Fibroblast of villous mesenchyme (primary cell): ENCODE results near the gene SLC1A1. TPM values are rescaled to one million over a fixed set of nuclear protein-coding genes. Genes with fewer than 3 reads are reported as not detected.
"Not testable (repeated sequence)": the region's sequence is repeated elsewhere in the genome, so short reads cannot be mapped to it uniquely, and the experiment has no call there.

Source experiments
- DNase-seq: peaks from one replicate; pipeline ENCODE4 v3.0.0-alpha.2; 2010; ENCODE audit warnings: low read depth
- H3K4me3 ChIP-seq: 2 replicates; pipeline ENCODE4 v1.5.1; 2011; ENCODE audit warnings: low read depth, mild to moderate bottlenecking, low read length
- total RNA-seq: library from RNA; depleted of rRNA; stranded (reverse); fragments of >200 nt; gene quantifications from 2 replicates; pipeline ENCODE4 v1.2.3, GENCODE V29; 2012
- TF ChIP-seq, protein P1 (sequence below): IDR thresholded peaks from 2 replicates; pipeline ENCODE4 v1.5.1; 2012; ENCODE audit warnings: low read depth, mild to moderate bottlenecking, low read length; ENCODE audit not compliant: insufficient read depth

The SLC1A1 gene
- total RNA-seq, 1 donor, result 34.1 TPM

DNA sequence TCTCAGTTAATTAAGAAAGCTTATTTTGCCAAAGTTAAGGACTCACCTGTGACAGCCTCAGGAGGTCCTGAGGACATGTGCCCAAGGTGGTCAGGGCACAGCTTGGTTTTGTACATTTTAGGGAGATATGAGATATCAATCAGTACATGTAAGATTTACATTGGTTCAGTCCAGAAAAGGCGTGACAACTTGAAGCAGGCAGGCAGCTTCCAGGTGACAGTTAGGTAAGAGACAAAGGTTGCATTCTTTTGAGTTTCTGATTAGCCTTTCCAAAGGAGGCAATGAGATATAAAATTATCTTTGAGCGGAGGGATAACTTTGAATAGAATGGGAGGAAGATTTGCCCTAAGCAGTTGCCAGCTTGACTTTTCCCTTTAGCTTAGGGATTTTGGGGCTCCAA, 47.8 kb downstream of the SLC1A1 start:
- DNase-seq, result no peak
- H3K4me3 ChIP-seq, result no peak overlapping the region
- TF ChIP-seq, protein P1, sequence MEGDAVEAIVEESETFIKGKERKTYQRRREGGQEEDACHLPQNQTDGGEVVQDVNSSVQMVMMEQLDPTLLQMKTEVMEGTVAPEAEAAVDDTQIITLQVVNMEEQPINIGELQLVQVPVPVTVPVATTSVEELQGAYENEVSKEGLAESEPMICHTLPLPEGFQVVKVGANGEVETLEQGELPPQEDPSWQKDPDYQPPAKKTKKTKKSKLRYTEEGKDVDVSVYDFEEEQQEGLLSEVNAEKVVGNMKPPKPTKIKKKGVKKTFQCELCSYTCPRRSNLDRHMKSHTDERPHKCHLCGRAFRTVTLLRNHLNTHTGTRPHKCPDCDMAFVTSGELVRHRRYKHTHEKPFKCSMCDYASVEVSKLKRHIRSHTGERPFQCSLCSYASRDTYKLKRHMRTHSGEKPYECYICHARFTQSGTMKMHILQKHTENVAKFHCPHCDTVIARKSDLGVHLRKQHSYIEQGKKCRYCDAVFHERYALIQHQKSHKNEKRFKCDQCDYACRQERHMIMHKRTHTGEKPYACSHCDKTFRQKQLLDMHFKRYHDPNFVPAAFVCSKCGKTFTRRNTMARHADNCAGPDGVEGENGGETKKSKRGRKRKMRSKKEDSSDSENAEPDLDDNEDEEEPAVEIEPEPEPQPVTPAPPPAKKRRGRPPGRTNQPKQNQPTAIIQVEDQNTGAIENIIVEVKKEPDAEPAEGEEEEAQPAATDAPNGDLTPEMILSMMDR, result no peak

DNA sequence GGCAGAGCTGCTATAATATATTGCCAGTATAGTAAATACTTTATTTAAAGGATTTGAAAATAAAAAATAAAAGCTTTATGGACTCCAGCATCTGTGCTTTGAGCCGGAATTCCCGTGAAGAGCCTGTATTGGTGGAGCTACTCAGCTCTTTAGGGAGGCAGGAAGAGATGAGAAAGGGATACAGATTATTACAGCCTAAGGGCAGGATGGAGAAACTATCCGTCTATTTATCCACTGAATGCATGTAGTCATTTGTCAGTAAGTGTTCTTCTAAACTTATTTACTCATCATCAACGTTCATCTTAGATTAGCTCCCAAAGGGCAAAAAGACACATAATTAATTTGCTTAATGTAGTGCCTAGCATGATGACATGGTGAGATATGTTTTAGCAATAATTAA, 48.4 kb downstream of the SLC1A1 start:
- TF ChIP-seq, protein P1, result no peak
- H3K4me3 ChIP-seq, result no peak overlapping the region
- DNase-seq, result no peak

DNA sequence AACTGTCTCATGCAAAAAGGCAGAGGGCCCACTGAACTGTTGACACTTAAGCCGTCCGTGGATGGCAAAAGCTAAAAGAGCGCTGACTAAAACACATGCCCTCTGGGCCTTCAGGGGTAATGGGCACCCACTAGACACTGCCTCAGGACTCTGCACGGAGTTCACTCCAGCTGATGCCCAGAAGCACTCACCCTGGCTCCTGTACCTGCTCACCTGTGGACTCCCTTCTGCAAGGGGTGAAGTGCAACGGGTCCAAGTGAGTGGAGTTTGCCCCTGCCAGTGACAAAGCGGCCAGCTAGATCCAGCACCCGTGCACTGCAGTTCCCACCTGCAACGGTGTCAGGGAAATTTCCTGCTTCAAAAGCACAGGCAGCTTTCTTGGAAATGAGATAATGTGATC, 50.2 kb downstream of the SLC1A1 start:
- TF ChIP-seq, protein P1, result no peak
- H3K4me3 ChIP-seq, result no peak overlapping the region
- no peak for DNase-seq

DNA sequence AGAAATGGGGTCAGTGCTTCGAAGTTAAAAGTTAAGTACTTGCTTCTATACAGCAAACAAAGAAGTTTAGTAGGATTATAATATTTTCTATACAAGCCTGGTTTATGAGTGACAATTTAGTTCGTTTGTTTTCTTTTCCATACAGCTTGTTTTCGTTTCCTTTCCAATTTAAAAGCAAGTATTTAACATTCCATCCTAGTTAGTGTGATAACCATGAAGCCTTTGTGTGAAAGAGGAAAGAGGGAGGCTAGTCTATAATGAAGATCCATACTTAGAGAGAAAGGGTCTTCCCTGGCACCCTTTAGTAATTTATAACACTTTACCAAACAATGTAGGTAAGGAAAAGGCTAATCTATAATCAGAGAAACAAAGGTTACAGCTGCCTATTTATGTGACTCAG, 51.0 kb downstream of the SLC1A1 start:
- no peak overlapping the region for H3K4me3 ChIP-seq
- DNase-seq, result no peak
- TF ChIP-seq, protein P1, result no peak

DNA sequence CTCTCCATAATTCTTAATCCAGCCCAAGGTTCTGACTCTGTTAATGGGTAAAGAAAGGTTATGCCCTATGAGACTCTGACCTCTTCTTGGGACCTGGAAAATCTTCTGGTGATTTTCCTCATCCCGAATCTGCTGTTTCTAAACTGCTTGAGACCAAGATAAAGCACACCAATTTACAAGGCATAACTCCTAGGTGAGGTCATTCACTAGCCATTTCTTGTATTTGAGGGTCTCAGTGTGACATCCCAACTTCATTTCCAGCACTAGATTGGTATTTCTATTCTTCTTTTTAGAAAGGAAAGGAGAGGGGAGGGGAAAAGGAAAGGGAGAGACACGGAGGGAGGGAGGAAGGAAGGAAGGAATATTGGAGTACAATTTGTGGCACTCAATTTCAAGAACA, 51.6 kb downstream of the SLC1A1 start:
- TF ChIP-seq, protein P1, result no peak
- no peak overlapping the region for H3K4me3 ChIP-seq
- DNase-seq, result no peak

DNA sequence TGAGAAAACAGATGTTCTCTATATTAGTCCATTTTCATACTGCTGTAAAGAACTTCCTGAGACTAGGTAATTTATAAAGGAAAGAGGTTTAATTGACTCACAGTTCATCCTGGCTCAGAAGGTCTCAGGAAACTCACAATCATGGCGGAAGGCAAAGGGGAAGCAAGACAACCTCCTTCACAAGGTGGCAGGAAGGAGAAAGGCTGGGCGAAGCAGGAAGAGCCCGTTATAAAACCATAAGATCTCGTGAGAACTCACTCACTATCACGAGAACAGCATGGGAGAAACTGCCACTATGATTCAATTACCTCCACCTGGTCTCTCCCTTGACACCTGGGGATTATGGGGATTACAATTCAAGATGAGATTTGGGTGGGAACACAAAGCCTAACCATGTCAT, 54.4 kb downstream of the SLC1A1 start:
- DNase-seq, H3K4me3 ChIP-seq: not testable (repeated sequence)

DNA sequence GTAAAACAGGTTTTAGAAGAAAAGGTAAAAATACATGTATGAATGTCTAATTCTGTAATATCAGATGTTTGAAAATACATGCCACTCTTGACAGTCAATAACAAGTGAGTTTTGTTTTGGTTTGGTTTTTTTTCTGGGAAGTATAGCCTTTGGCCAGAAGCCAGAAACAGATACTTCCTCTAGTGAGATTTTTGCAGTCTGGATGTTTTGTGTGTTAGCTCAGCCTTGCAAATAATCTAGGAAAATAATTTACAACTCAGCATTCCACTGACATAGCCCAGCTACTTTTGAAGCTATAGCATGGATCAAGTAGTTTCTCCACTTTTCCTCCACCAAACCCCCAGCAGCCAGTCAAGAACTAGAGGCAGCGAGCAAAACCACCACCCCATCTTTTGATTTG, 56.7 kb downstream of the SLC1A1 start:
- peak; percentile 68 for DNase-seq
- no peak overlapping the region for H3K4me3 ChIP-seq
- TF ChIP-seq, protein P1, result no peak
